NCI-H2196 (cell line): ENCODE measurements around the gene PHF8.

ENCODE experiments used
- DNase-seq: peaks from one replicate; lab custom pipeline; 2025; ENCODE audit not compliant: unreplicated experiment; lab: John Stamatoyannopoulos, UW

The PHF8 gene

DNA sequence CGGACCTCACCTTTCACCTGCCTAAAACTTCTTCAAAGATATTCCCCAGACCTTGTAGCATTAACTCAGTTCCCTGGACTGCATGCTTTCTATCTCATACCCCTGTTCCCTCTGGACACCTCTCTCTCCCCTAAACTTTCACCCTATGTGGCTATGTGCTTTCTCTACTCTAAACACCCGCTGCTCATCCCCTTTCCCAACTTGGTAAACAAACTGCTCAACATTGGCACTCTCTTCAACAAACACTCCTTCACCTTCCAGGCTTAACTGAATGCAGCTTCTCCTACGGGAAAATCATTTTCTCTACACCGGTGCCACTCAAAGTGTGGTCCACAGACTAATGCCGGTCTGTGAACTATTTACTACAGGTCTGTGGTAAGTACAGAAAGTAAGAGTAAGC lies 19.9 kb downstream of the PHF8 start:
- no peak for DNase-seq

- no peak for DNase-seq
These were observed 31.3 kb downstream of the PHF8 start for GRCh38 chrX:54012830-54013500.

- no peak for DNase-seq
These were observed 36.6 kb downstream of the PHF8 start for GRCh38 chrX:54007682-54008081.

- DNase-seq, result no peak
These were observed 46.5 kb downstream of the PHF8 start for GRCh38 chrX:53997724-53998123.

GRCh38 chrX:53992589-53992988 lies 51.7 kb downstream of the PHF8 start:
- no peak for DNase-seq

- DNase-seq, result no peak
These were observed 54.1 kb downstream of the PHF8 start for GRCh38 chrX:53990171-53990570.

DNA sequence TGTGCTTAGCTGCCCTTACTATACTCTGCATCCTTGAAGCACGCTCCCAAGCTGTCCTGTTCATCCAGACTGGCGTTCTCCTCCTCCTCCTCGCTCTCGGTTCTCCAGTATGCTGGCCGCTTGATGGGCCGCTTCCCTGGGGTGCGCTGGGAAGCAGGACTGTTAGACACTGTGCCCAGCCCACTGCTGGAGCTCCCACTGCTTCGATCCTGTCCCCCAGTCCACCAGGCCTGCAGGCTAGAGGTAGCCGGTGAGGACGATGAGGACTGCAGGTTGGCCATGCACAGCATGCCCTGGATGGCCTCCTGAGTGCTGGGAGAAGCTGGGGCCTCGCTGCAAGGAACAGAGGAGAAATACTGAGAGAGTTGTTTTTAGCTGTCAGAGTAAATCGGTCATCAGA lies 59.4 kb downstream of the PHF8 start:
- no peak for DNase-seq

- no peak for DNase-seq
These were observed 69.7 kb downstream of the PHF8 start for GRCh38 chrX:53974529-53974928.

DNA sequence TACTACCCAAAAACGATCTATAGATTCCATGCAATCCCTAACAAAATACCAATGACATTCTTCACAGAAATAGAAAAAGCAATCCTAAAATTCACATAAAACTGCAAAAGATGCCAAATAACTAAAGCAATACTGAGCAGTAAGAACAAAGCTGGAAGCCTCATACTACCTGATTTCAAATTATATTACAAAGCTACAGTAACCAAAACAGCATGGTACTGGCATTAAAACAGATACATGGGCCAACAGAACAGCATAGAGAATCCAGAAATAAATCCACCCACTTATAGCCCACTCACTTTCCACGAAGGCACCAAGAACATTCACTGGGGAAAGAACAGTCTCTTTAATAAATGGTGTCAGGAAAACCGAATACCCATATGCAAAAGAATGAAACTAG lies 74.7 kb downstream of the PHF8 start:
- no peak for DNase-seq

GRCh38 chrX:53950130-53950733 lies 94.0 kb downstream of the PHF8 start:
- DNase-seq, result no peak

GRCh38 chrX:53940180-53940579 lies 104.1 kb downstream of the PHF8 start:
- no peak for DNase-seq

DNA sequence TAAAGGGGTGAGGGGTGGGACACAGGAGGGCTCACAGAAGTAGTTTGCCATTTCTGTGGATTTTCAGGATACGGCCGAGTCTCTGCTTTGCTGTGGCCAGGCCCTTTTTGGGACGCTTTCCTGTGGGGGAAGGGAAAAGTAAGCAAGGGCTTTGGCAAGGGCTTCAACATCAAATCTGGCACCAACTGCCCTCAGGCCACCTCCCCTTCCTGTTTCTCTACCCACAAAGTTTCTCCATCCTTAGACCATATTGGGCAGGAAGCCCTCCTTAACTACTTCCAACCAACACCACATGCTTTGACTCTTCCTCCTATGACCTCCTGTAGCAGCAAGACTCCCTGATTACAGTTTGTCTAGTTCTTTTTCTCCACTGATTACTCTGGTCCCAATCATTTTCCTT lies 105.1 kb downstream of the PHF8 start:
- DNase-seq, result no peak

GRCh38 chrX:53930515-53931380 lies 113.5 kb downstream of the PHF8 start:
- no peak for DNase-seq

DNA sequence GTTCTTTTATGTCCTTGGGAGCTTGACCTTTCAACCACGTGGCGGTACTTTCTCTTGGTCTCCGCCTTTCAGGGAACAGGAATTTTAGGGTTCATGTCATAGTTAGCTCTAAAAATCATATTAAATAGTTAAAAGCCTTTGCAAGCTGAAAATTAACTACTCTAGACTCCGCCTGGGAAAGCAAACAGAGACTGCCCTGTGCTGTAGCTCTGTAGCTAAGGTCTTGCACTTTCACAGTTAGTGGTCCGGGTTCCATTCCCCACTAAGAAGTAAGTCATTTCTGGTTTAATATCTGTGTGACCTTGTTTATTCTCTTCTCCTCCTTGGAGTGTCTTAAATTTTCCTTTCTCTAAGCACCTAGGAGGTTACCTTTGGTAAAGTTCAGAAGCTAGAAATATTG lies 118.2 kb downstream of the PHF8 start:
- no peak for DNase-seq

DNA sequence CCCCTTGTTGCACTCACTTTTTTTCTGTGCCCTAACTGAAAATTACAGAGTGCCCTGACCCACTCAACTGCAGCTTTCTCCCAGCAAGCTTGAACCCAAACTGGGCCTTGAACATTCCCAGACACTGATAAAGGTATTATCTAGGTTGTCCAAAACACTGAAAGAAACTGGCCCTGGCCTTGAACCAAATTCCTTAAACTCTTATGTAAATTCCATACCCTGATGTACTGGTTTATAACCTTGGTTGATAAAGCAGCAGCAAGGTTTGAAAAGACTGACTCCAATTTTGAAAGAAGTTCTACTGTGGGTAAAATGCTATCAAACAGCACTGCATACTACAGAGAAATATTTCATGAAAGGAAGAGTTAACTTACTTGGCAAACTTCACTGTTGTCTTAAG lies 125.6 kb downstream of the PHF8 start:
- no peak for DNase-seq

DNA sequence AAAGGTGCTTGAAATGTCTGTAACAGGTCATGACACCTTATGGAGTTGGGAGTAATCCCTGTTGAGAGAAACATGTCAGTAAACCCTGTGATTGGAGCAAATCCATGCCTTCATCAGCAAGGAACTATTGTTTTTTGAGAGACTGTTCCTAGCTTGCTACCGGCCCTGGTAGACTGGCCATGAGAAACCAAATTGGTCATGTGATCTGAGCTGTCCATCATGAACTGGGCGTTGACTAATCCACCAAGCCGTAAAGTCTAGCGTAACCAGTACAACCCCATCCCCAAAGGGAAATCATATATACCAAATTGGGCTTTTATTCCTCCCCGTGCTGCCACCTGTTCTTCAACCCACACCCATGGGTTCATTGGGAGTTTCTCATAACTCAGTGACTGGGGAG lies 143.7 kb downstream of the PHF8 start:
- no peak for DNase-seq

- no peak for DNase-seq
These were observed 149.0 kb downstream of the PHF8 start for GRCh38 chrX:53895270-53895669.
